K562 (cell line): ENCODE data around the gene PDGFD. TPM values are rescaled to one million over a fixed set of nuclear protein-coding genes. Genes with fewer than 3 reads are reported as not detected.

Experiments
- ATAC-seq: fragments of 200-7000 bp; cut with Tn5 transposase; 3 replicates; pipeline ENCODE4 v1.9.1; 2020; ENCODE audit warnings: moderate library complexity
- BruUV-seq: library from RNA; stranded (reverse); fragments of 400-500 nt; replicated peaks from 2 replicates; lab custom pipeline; 2021; lab: Mats Ljungman, UMichigan
- CTCF ChIA-PET: fragments of 300-600 bp; formaldehyde crosslinking; extraction: SDS; loops from one replicate; lab custom pipeline; 2021; ENCODE audit warnings: low intra/inter-chr PET ratio; lab: Yijun Ruan, JAX
- POLR2A ChIA-PET: fragments of 300-600, 350-650 bp; sonication (Branson Sonifier 250); formaldehyde crosslinking; extraction: SDS; loops from one replicate; lab custom pipeline; 2021; ENCODE audit warnings: antibody characterized with exemption, inconsistent platforms; lab: Yijun Ruan, JAX
- DNase-seq, 4 experiments: peaks; one replicate each; pipeline versions ENCODE4 v3.0.0 to v3.0.0-alpha.2; 2011 to 2018; ENCODE audit warnings: low spot score in 3 of 4, mixed read lengths in 3 of 4; ENCODE audit errors: extremely low read depth in 1 of 4
- FAIRE-seq: peaks from 2 replicates; lab custom pipeline; 2011; peaks lifted over from hg19 to GRCh38; lab: Jason Lieb, UNC
- H2AFZ ChIP-seq: 2 replicates; pipeline ENCODE4 v1.6.0; 2011; ENCODE audit warnings: low read depth, low read length, control low read depth, inconsistent platforms
- H3K27ac ChIP-seq: fragments of 200-600 bp; 3 replicates; pipeline ENCODE4 v1.8.0; 2011; ENCODE audit warnings: low read depth, mild to moderate bottlenecking, control low read depth, inconsistent platforms, low read length, moderate library complexity, mixed read lengths; ENCODE audit errors: extremely low read depth
- H3K27me3 ChIP-seq, 2 experiments: fragments of 300-600 bp in 1 of 2; 2 replicates in 1 of 2; 3 replicates in 1 of 2; pipeline versions ENCODE4 v1.6.0 to v1.8.0; 2011; ENCODE audit warnings: inconsistent platforms in 2 of 2, low read length in 2 of 2, mild to moderate bottlenecking in 1 of 2, mixed read lengths in 1 of 2, moderate library complexity in 1 of 2; ENCODE audit not compliant: control insufficient read depth in 2 of 2, insufficient read depth in 2 of 2
- H3K36me3 ChIP-seq: fragments of 300-600 bp; 3 replicates; pipeline ENCODE4 v1.8.0; 2011; ENCODE audit warnings: mild to moderate bottlenecking, low read length, inconsistent platforms; ENCODE audit not compliant: control insufficient read depth, insufficient read depth
- H3K4me1 ChIP-seq, 2 experiments: fragments of 200-600 bp in 1 of 2; replicated peaks in 1 of 2; 2 replicates in 1 of 2; 3 replicates in 1 of 2; pipeline versions ENCODE4 v1.5.1 to v1.8.0; 2011; ENCODE audit warnings: inconsistent platforms in 2 of 2, low read length in 2 of 2, mild to moderate bottlenecking in 1 of 2, mixed read lengths in 1 of 2, moderate library complexity in 1 of 2; ENCODE audit not compliant: control insufficient read depth in 2 of 2, insufficient read depth in 2 of 2
- H3K4me2 ChIP-seq: 2 replicates; pipeline ENCODE4 v1.6.1; 2011; ENCODE audit warnings: low read length, control low read depth, inconsistent platforms, mixed read lengths; ENCODE audit not compliant: insufficient read depth
- H3K4me3 ChIP-seq: fragments of 200-600 bp; sonication (generic), shearing (Covaris generic); 2 replicates; pipeline ENCODE4 v1.5.1; 2016; ENCODE audit warnings: control low read depth, inconsistent platforms
- H3K79me2 ChIP-seq: fragments of 200-600 bp; 3 replicates; pipeline ENCODE4 v1.8.0; 2011; ENCODE audit warnings: low read length, inconsistent platforms; ENCODE audit not compliant: control insufficient read depth, insufficient read depth
- H3K9ac ChIP-seq, 2 experiments: 2 replicates each; pipeline versions ENCODE4 v1.6.0 to v1.6.1; 2011; ENCODE audit warnings: low read depth in 2 of 2, low read length in 2 of 2, control low read depth in 1 of 2, inconsistent platforms in 1 of 2, mild to moderate bottlenecking in 1 of 2, mixed read lengths in 1 of 2; ENCODE audit not compliant: insufficient read depth in 1 of 2
- H3K9me1 ChIP-seq: one replicate; pipeline ENCODE4 v1.6.0; 2011; ENCODE audit warnings: inconsistent platforms, mild to moderate bottlenecking, low read length, moderate library complexity; ENCODE audit not compliant: control insufficient read depth, insufficient read depth
- H3K9me3 ChIP-seq: replicated peaks from 2 replicates; pipeline ENCODE4 v1.5.1; 2011; ENCODE audit warnings: low read depth, low read length, inconsistent platforms; ENCODE audit not compliant: control insufficient read depth, insufficient read depth
- H4K20me1 ChIP-seq: replicated peaks from 2 replicates; pipeline ENCODE4 v1.6.1; 2011; ENCODE audit warnings: low read length, inconsistent platforms, mixed read lengths; ENCODE audit not compliant: control insufficient read depth, insufficient read depth
- E2F6 ChIP-seq, 2 experiments: IDR thresholded peaks; 2 replicates each; pipeline ENCODE4 v1.6.1; 2011; ENCODE audit warnings: borderline replicate concordance in 1 of 2, control low read depth in 1 of 2, low read depth in 1 of 2, low read length in 1 of 2, mild to moderate bottlenecking in 1 of 2, mixed read lengths in 1 of 2, moderate library complexity in 1 of 2; ENCODE audit not compliant: insufficient read depth in 1 of 2, insufficient read length in 1 of 2, poor library complexity in 1 of 2, severe bottlenecking in 1 of 2; ENCODE audit errors: extremely low read depth in 1 of 2
- NFIC ChIP-seq: fragments of 450-650 bp; IDR thresholded peaks from 2 replicates; pipeline ENCODE4 v1.6.1; 2017; ENCODE audit warnings: mild to moderate bottlenecking, inconsistent platforms
- NR0B1 ChIP-seq: fragments of 450-650 bp; IDR thresholded peaks from one replicate; pipeline ENCODE4 v1.6.1; 2018; ENCODE audit warnings: mild to moderate bottlenecking, moderate library complexity; ENCODE audit not compliant: partially characterized antibody
- OTX1 ChIP-seq: fragments of 450-650 bp; formaldehyde crosslinking; IDR thresholded peaks from 2 replicates; pipeline ENCODE4 v1.4.0; 2022; ENCODE audit warnings: mild to moderate bottlenecking
- SRSF9 ChIP-seq: fragments of 200-400 bp; formaldehyde crosslinking; IDR thresholded peaks from 2 replicates; pipeline ENCODE4 v1.6.1; 2017; ENCODE audit warnings: low read depth, low read length, borderline replicate concordance
- ZNF24 ChIP-seq: fragments of 450-650 bp; IDR thresholded peaks from 2 replicates; pipeline ENCODE4 v1.6.1; 2016
- ZNF253 ChIP-seq: fragments of 250-450 bp; sonication (Bioruptor Pico); conservative IDR thresholded peaks from 2 replicates; pipeline ENCODE4 v1.6.1; 2021; ENCODE audit warnings: mild to moderate bottlenecking
- WGBS: fragments of 100-300 bp; shearing (Covaris generic); methylation state at CpG from one replicate; pipeline ENCODE4 v1.1.6; 2016; ENCODE audit warnings: low coverage, mixed read lengths; ENCODE audit not compliant: insufficient coverage; ENCODE audit errors: missing lambda C conversion rate; 5-methylcytosine and 5-hydroxymethylcytosine counted together
- in situ Hi-C: fragments of 300-500 bp; cut with MboI; formaldehyde crosslinking; loops from 4 replicates; pipeline ENCODE4 v1.15.0; 2018; ENCODE audit warnings: inconsistent platforms, mixed read lengths
- intact Hi-C: fragments of 100-400 bp; cut with micrococcal nuclease; formaldehyde crosslinking; loops from 2 replicates; pipeline ENCODE4 v1.14.2; 2022
- polyA plus RNA-seq, 8 experiments: library from polyadenylated mRNA; depleted of rRNA in 4 of 8; stranded (reverse) in 5 of 8; unstranded in 3 of 8; fragments of >200 nt; fragmentation: Nextera tagmentation in 2 of 8; fragmentation: Illumina TruSeq in 1 of 8; extraction: Ambion mirVana in 2 of 8; extraction: Trizol in 1 of 8; gene quantifications; 2 replicates each; pipeline versions ENCODE4 v1.2.1 to v1.2.3, GENCODE V29; 2011 to 2014; ENCODE audit warnings: inconsistent platforms in 1 of 8, missing spikeins in 1 of 8
- total RNA-seq, 7 experiments: library from RNA; depleted of rRNA in 6 of 7; stranded (reverse); fragments of >200 nt in 6 of 7; fragmentation: Illumina TruSeq in 2 of 7; extraction: Trizol in 2 of 7; gene quantifications; 2 replicates each; pipeline versions ENCODE4 v1.2.1 to v1.2.3, GENCODE V29; 2011 to 2021; ENCODE audit warnings: low replicate concordance in 1 of 7
- TF ChIP-seq, protein P1 (sequence below): fragments of 450-650 bp; conservative IDR thresholded peaks from 2 replicates; pipeline ENCODE4 v1.6.1; 2016; ENCODE audit warnings: missing genetic modification characterization, low read depth, mild to moderate bottlenecking, control low read depth, missing compliant biosample characterization
- TF ChIP-seq, protein P2 (sequence below), 3 experiments: fragments of 200-800 bp in 1 of 3; fragments of 250-450 bp in 1 of 3; fragments of 450-650 bp in 1 of 3; sonication (Bioruptor Pico) in 1 of 3; sonication (Bioruptor generic) in 1 of 3; formaldehyde crosslinking in 1 of 3; IDR thresholded peaks; 2 replicates each; pipeline versions ENCODE4 v1.6.1 to v1.8.0; 2016 to 2022; ENCODE audit warnings: mild to moderate bottlenecking in 2 of 3, missing genetic modification characterization in 2 of 3, missing compliant biosample characterization in 1 of 3, moderate library complexity in 1 of 3
- TF ChIP-seq, protein P3 (sequence below): sonication (generic); formaldehyde crosslinking; IDR thresholded peaks from 2 replicates; pipeline ENCODE4 v1.8.1; 2023; ENCODE audit warnings: mild to moderate bottlenecking, missing genetic modification reagents

The PDGFD gene
- total and polyA plus RNA-seq, 9 of the 15 experiments (the other 6 are each of a cell fraction or from before 2014, with no cell fraction given) = 0.11 TPM; not detected in 8

DNA sequence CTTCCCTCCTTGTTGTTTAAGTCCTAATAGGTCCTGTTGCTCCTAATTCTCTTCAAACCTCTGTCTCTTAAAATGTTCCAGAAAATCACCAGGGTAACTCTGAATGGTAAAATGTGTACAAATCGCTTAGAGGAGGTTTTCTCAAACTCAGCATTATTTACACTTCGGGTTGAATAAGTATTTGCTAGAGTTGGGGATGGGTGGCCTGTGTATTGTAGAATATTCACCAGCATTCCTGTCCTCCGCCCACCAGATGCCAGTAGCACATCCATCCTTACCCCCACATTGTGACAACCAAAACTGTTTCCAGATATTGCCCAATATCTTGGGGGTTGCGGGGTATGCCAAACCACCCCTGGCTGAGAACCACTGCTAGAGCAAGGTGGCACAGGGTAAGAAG lies 191.9 kb downstream of the PDGFD start:
- intact Hi-C loops = no loop called here
- no peak overlapping the region for H3K9ac ChIP-seq
- CTCF ChIA-PET = no interaction called here
- H3K4me2 ChIP-seq = no peak overlapping the region
- H2AFZ ChIP-seq = no peak overlapping the region
- H3K4me3 ChIP-seq = no peak overlapping the region
- H3K9me3 ChIP-seq = no peaks in the 10 kb centered on the region
- H3K9me1 ChIP-seq = no peaks in the 10 kb centered on the region
- H3K4me1 ChIP-seq = no peaks in the 10 kb centered on the region
- ATAC-seq (no peak), DNase-seq (no peak), FAIRE-seq (no peak)
- in situ Hi-C loops = no loop called here
- POLR2A ChIA-PET = no interaction called here
- no peaks in the 10 kb centered on the region for H3K27me3 ChIP-seq
- H3K27ac ChIP-seq = no peak overlapping the region
- no TSS peak for BruUV-seq
- no peaks in the 10 kb centered on the region for H3K79me2 ChIP-seq
- no peaks in the 10 kb centered on the region for H4K20me1 ChIP-seq
- 2% methylated on average over 4 of the region's 4 CpGs for whole genome bisulfite sequencing
- H3K36me3 ChIP-seq = no peaks in the 10 kb centered on the region
- TF ChIP-seq, protein P1, sequence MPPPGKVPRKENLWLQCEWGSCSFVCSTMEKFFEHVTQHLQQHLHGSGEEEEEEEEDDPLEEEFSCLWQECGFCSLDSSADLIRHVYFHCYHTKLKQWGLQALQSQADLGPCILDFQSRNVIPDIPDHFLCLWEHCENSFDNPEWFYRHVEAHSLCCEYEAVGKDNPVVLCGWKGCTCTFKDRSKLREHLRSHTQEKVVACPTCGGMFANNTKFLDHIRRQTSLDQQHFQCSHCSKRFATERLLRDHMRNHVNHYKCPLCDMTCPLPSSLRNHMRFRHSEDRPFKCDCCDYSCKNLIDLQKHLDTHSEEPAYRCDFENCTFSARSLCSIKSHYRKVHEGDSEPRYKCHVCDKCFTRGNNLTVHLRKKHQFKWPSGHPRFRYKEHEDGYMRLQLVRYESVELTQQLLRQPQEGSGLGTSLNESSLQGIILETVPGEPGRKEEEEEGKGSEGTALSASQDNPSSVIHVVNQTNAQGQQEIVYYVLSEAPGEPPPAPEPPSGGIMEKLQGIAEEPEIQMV (tag) = no peak
- TF ChIP-seq OTX1 (CRISPR knock-in tag) = no peak
- no peak for TF ChIP-seq NFIC
- no peak for TF ChIP-seq ZNF24
- TF ChIP-seq E2F6 (IDR thresholded peaks at IDR 0.05; ENCODE audit: borderline replicate concordance in 1 of 2, extremely low read depth in 1 of 2, insufficient read depth in 1 of 2, insufficient read length in 1 of 2, low read depth in 1 of 2, low read length in 1 of 2, poor library complexity in 1 of 2, severe bottlenecking in 1 of 2) = no peak
- TF ChIP-seq ZNF253 (CRISPR knock-in tag) = no peak
- TF ChIP-seq NR0B1 = no peak
- TF ChIP-seq, protein P2, sequence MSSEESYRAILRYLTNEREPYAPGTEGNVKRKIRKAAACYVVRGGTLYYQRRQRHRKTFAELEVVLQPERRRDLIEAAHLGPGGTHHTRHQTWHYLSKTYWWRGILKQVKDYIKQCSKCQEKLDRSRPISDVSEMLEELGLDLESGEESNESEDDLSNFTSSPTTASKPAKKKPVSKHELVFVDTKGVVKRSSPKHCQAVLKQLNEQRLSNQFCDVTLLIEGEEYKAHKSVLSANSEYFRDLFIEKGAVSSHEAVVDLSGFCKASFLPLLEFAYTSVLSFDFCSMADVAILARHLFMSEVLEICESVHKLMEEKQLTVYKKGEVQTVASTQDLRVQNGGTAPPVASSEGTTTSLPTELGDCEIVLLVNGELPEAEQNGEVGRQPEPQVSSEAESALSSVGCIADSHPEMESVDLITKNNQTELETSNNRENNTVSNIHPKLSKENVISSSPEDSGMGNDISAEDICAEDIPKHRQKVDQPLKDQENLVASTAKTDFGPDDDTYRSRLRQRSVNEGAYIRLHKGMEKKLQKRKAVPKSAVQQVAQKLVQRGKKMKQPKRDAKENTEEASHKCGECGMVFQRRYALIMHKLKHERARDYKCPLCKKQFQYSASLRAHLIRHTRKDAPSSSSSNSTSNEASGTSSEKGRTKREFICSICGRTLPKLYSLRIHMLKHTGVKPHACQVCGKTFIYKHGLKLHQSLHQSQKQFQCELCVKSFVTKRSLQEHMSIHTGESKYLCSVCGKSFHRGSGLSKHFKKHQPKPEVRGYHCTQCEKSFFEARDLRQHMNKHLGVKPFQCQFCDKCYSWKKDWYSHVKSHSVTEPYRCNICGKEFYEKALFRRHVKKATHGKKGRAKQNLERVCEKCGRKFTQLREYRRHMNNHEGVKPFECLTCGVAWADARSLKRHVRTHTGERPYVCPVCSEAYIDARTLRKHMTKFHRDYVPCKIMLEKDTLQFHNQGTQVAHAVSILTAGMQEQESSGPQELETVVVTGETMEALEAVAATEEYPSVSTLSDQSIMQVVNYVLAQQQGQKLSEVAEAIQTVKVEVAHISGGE (CRISPR knock-in tag; IDR thresholded peaks at IDR 0.05) = no peak
- no peak for TF ChIP-seq SRSF9
- TF ChIP-seq, protein P3, sequence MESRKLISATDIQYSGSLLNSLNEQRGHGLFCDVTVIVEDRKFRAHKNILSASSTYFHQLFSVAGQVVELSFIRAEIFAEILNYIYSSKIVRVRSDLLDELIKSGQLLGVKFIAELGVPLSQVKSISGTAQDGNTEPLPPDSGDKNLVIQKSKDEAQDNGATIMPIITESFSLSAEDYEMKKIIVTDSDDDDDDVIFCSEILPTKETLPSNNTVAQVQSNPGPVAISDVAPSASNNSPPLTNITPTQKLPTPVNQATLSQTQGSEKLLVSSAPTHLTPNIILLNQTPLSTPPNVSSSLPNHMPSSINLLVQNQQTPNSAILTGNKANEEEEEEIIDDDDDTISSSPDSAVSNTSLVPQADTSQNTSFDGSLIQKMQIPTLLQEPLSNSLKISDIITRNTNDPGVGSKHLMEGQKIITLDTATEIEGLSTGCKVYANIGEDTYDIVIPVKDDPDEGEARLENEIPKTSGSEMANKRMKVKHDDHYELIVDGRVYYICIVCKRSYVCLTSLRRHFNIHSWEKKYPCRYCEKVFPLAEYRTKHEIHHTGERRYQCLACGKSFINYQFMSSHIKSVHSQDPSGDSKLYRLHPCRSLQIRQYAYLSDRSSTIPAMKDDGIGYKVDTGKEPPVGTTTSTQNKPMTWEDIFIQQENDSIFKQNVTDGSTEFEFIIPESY = no peak
